ENCODE data around the gene AKR7A3. TPM values are rescaled to one million over a fixed set of nuclear protein-coding genes. Genes with fewer than 3 reads are reported as not detected.

AKR7A3 gene
- total RNA-seq, result 0.28 and 0.30 TPM in 2 replicates

DNA sequence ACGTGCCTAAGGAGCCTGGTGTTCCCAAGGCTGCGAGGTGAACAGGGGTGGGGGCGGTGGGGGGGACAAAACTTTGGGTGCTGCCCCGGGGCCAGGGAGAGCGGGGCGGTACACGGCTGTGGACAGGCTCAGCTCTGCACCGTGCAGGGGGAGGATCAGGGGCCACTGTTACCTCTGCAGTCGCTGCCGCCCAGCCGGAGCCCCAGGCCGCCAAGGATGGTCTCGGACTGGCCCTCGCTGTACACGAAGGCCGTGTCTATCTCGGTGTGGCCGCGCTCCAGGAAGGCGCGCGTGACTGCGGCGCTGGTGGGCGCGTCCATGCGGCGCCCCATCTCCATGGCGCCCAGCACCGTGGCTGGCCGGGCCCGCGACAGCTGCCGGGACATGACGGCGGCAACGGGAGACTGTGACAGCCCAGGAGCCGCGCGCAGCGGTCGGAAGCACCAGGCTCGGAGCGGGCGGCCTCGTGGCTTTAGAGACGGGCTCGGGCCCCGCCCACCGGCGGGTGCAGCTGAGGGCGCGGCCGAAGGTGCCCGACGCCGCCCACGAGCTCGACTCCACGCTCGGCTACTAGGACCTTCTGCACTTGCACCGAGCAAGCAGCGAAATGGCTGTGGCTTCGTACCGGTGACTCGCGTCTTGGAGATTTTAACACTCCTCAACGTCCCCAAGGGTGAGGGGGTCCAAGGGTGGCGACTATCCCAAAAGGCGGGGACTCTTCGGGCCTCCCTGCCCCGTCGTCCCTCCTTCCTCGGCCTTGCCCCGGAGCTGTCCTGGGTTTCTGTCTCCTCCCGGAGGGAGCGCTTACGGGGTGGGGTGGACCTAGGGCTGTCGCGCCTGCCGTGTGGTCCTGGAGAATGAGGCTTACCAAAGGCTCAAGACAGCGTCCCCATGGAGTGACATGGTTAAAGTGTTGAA lies at the start of gene AKR7A3:
Gene AKR7A3 (minus strand): TSS at position 447 of the 918 bp plus-strand sequence. CDS start 61 bp downstream, at position 386.

GRCh38 chr1:19311931-19312781 lies 23.6 kb upstream of the AKR7A3 start, which contains the start of the genes AKR7A2 and SLC66A1:
Gene AKR7A2, minus strand, starts transcription at chr1:19312144. Its CDS starts 20 bp downstream, at chr1:19312124.
Gene SLC66A1, plus strand, starts transcription at chr1:19312326. Its CDS starts 5,352 bp downstream, at chr1:19317678.

GRCh38 chr1:19251305-19252196 lies 37.0 kb downstream of the AKR7A3 start, which contains the start of the genes EMC1 and MRTO4:
Gene EMC1, minus strand, starts transcription at chr1:19251524. Its CDS starts 15 bp downstream, at chr1:19251509.
Gene MRTO4, plus strand, starts transcription at chr1:19251805. Its CDS starts 31 bp downstream, at chr1:19251836.

Other genes starting within 250 kb of the AKR7A3 start
- gene UBR4, start 78.5 kb downstream of the AKR7A3 start, total RNA-seq, result 139 and 205 TPM in 2 replicates
- gene EMC1, start 37.2 kb downstream of the AKR7A3 start, total RNA-seq, result 138 and 177 TPM in 2 replicates
- 13.7 and 25.2 TPM in 2 replicates for gene MRTO4, start 37.0 kb downstream of the AKR7A3 start, total RNA-seq
- 55.1 and 64.4 TPM in 2 replicates for gene AKR7A2, start 23.4 kb upstream of the AKR7A3 start, total RNA-seq
- gene SLC66A1, start 23.6 kb upstream of the AKR7A3 start, total RNA-seq, result 13.4 and 19.1 TPM in 2 replicates
- gene CAPZB, start 196.8 kb upstream of the AKR7A3 start, total RNA-seq, result 145 and 196 TPM in 2 replicates